COR-L47 (cell line): ENCODE results near the gene RBBP7.

ENCODE experiments used
- DNase-seq: peaks from one replicate; lab custom pipeline; 2025; lab: John Stamatoyannopoulos, UW

The RBBP7 gene

GRCh38 chrX:16870095-16870861 lies at the start of gene RBBP7:
Gene RBBP7, minus strand, starts transcription at chrX:16870362. Its CDS starts 309 bp downstream, at chrX:16870053.
- DNase-seq: peak; percentile 92

DNA sequence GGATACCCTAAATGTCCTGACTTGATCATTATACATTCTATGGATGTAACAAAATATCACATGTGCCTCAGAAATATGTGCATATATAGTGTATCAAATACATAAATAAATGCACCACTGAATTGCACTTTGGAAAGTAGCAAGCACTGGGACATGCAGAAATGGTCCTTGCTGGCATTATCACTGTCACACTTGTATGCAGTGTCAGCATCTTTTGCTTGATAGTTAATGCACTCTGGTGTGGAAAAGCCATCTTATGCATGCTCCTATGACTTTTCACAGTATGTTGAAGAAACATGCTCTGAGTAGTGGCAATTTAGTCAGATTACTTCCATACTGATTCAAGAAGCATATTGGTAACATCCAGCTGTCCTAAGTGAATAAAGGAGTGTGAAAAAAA lies 48.8 kb upstream of the RBBP7 start:
- no peak for DNase-seq

DNA sequence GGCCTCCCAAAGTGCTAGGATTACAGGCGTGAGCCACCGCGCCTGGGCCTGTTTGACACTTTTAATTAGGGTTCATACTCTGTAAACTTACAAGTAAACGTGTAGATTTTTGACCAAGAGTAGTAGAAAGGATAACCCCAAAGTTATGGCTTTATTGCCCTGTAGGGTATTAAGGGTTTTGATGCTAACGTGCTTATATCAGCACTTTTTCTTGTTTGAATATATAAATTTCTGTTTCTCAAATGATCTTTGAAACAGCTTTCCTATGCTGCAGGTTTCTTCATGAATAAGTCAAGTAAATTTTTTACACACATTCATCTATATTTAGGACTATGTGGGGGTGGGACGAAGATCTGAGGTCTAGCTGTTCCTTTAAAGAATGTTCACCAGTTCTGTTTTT lies 47.0 kb upstream of the RBBP7 start:
- no peak for DNase-seq

- DNase-seq: no peak
Observed at GRCh38 chrX:16916561-16916960, 46.4 kb upstream of the RBBP7 start.

GRCh38 chrX:16914058-16914457 lies 43.9 kb upstream of the RBBP7 start:
- no peak for DNase-seq

- DNase-seq: no peak
Observed at GRCh38 chrX:16910376-16910775, 40.2 kb upstream of the RBBP7 start.

DNA sequence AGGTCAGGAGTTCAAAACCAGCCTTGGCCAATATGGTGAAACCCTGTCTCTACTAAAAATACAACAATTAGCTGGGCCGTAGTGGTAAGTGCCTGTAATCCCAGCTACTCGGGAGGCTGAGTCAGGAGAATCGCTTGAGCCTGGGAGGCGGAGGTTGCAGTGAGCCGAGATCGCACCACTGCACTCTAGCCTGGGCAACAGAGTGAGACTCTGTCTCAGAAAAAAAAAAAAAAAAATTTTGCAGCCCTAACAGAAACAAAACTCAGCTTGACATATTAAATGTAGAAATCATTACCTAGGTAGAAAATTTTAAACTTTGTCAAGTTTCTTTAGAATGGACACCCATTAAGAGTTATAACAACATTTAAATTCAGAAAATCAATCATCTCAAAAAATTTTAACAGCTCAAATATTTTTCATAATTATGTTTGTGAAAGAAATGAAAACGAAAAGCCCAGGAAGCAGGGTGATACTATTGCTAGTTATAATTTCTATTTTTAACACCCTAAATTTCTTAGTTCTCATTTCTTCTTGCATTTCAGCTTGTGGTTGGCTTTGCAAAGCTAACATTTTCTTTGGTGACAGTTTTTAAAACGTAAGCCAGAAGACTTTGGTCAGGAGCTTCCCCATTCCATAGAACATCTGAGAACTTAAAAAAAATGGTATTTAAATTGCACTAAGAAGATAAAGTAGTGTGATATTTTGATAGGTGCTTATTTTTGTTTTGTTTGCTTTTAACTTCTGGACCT lies 33.3 kb upstream of the RBBP7 start:
- DNase-seq: no peak

- DNase-seq: no peak
Observed at GRCh38 chrX:16897445-16897844, 27.3 kb upstream of the RBBP7 start.

GRCh38 chrX:16892504-16893362 lies 22.6 kb upstream of the RBBP7 start:
- peak; percentile 55 for DNase-seq

DNA sequence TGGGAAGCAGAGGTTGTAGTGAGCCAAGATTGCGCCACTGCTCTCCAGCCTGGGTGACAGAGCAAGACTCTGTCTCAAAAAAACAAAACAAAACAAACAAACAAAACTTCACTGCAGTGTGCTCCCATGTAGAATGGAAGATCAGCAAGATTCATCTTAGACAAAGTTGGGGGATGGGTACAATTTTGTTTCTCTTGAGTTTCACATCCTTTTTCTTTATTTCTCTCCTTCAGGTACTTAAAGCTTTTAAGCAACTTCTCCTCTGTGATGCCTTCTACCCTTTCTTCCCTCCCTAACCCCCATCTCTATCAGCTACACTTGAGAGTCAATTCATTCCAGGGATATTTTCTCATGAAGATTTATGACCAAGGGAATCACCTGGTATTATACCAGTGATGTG lies 15.5 kb upstream of the RBBP7 start:
- DNase-seq: no peak

DNA sequence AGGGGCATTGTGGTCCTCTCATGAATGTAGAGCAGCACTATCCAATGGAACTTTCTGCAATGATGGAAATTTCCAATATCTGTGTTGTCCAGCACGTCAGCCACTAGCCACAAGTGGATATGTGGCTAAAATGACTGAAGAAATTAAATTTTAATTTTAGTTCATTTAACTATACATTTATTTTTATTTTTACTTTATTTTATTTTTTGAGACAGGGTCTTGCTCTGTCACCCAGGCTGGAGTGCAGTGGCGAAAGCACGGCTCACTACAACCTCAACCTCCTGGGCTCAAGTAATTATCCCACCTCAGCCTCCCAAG lies 13.3 kb upstream of the RBBP7 start:
- DNase-seq: no peak

- peak; percentile 75 for DNase-seq
Observed at GRCh38 chrX:16882702-16883486, 12.7 kb upstream of the RBBP7 start.

DNA sequence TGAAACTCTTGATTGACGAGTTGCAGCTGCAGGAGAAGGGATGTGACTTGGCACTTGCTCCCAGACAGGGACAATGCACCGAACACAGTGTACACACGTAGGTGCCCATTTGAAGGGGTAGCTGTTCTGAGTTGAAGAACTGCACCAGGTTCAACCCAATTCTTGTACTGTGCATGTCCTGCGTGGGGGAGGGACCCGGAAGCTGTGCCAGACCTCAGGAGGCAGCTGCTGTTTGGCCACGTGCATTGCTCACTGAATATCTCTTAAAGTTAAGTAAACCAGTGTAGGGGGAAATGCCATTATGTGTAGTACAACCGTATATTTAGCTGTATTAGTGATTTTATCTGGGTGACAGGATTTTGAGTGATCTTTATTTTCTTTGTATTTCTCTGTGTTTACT lies 12.0 kb upstream of the RBBP7 start:
- peak; percentile 19 for DNase-seq

- DNase-seq: no peak
Observed at GRCh38 chrX:16876696-16877095, 6.5 kb upstream of the RBBP7 start.

GRCh38 chrX:16874458-16875095 lies 4.4 kb upstream of the RBBP7 start:
- DNase-seq: no peak

DNA sequence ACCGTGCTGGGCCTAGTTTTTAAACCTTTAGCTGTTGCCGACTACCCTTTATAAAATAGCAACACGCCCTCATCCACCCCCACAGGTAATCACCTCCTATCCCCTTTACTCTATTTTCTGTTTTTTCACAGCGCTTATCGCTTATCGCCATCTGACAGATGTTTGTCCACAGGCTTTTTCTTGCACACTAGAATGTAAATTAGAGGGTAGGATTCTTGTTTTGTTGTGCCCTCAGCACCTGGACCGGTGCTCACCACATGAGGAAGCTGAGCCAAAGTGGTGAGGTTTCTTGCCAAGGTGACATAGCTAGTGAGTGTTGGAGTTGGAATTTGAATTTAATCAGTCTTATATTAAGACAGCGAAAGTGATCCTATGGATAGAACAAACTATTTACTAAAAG lies 2.9 kb upstream of the RBBP7 start:
- peak; percentile 1 for DNase-seq

GRCh38 chrX:16870862-16871815 lies 977 bp upstream of the RBBP7 start:
- peak; percentile 30 for DNase-seq

DNA sequence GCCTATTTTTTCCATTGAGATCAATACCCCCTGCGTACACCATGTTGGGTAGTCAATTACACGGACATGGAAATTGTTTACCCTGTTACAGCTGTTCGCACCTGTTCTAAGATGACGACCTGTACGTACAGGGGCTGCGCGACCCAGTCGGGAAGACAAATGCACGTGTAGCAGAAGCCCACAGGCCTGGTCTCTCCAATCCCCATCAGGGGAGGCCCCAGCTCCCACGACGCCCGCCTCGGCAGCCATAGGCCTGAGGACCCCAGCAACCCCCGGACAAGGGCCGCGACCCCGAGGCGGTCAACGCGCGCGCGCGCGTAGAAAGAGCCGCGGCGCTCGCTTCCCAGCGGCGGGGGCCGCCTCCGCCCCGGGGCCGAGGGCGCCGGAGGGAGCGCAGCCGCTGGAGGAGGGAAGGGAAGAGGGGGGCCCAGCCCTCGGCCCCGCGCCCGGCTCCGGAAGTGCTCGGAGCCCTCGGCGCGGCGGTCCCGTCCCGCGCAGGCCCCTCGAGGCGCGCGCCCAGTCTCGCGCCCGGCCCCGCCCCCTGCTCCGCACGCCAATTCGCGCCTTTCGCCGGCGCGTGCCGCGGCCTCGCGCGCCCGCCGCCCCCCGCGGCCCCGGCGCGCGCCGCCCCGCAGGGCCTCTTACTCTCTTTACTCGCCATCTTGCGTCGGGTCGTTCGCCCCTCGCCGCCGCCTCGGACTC lies 618 bp downstream of the RBBP7 start:
- peak; percentile 16 for DNase-seq

- no peak for DNase-seq
Observed at GRCh38 chrX:16868920-16869319, 1.2 kb downstream of the RBBP7 start.

GRCh38 chrX:16867947-16868346 lies 2.2 kb downstream of the RBBP7 start:
- no peak for DNase-seq
